Fibroblast of the aortic adventitia (primary cell): Measurements from ENCODE around the gene CCDC187. TPM values are rescaled to one million over a fixed set of nuclear protein-coding genes. Genes with fewer than 3 reads are reported as not detected.

Experiments
- DNase-seq: peaks from one replicate; pipeline ENCODE4 v3.0.0-alpha.2; 2010; ENCODE audit warnings: low read depth
- H3K4me3 ChIP-seq: 2 replicates; pipeline ENCODE4 v1.5.1; 2011; ENCODE audit warnings: low read depth, mild to moderate bottlenecking, control low read depth, low read length, moderate library complexity
- total RNA-seq: library from RNA; depleted of rRNA; stranded (reverse); fragments of >200 nt; gene quantifications from 2 replicates; pipeline ENCODE4 v1.2.3, GENCODE V29; 2012; ENCODE audit warnings: low replicate concordance
- TF ChIP-seq, protein P1 (sequence below): IDR thresholded peaks from 2 replicates; pipeline ENCODE4 v1.5.1; 2011; ENCODE audit warnings: mild to moderate bottlenecking, low read length, control low read depth, inconsistent platforms; ENCODE audit not compliant: insufficient read depth

Gene CCDC187
- total RNA-seq, 1 donor, result under 0.01 TPM

DNA sequence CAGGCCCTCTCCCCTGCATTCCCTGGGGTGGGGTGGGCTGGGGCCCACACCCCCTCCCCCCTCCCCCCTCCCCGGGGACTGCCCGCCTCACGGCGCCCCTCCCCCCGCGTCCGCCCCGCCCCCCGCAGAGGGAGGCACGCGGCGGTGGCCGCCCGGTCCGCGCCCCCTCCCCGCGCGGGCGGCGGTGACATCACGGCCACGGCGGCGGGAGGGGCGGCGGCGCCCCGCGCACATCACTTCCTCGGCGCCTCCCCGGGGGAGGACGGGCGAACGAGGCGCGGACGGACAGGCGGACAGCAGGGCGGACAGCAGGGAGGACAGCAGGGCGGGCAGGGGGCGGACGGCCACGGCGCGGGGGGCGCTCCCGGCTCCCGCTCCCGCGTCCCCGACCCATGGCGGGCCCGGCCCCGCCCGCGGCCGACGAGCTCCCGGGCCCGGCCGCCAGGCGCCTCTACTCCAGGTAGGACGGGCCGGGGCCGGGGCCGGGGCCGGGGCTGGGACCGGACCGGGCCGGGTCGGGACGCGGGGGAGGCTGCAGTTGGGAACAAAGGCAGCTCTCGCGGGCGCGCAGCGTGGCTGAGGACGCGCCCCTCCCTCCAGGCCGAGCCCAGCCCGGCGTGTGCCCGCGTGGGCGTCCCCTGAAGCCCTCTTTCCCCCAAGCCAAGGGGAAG, 23.5 kb upstream of the CCDC187 start, which contains the start of gene GPSM1:
Gene GPSM1, plus strand, starts transcription at position 236 of the 671 bp plus-strand sequence. Its CDS starts 157 bp downstream, at position 393.
- peak; percentile 43 for DNase-seq
- H3K4me3 ChIP-seq, result peak within 1 kb of the TSS; percentile 86
- TF ChIP-seq, protein P1, sequence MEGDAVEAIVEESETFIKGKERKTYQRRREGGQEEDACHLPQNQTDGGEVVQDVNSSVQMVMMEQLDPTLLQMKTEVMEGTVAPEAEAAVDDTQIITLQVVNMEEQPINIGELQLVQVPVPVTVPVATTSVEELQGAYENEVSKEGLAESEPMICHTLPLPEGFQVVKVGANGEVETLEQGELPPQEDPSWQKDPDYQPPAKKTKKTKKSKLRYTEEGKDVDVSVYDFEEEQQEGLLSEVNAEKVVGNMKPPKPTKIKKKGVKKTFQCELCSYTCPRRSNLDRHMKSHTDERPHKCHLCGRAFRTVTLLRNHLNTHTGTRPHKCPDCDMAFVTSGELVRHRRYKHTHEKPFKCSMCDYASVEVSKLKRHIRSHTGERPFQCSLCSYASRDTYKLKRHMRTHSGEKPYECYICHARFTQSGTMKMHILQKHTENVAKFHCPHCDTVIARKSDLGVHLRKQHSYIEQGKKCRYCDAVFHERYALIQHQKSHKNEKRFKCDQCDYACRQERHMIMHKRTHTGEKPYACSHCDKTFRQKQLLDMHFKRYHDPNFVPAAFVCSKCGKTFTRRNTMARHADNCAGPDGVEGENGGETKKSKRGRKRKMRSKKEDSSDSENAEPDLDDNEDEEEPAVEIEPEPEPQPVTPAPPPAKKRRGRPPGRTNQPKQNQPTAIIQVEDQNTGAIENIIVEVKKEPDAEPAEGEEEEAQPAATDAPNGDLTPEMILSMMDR, result no peak

- peak overlapping the region; percentile 86 for H3K4me3 ChIP-seq
- DNase-seq, result no peak
- TF ChIP-seq, protein P1, result no peak
Observed at GRCh38 chr9:136326761-136327303, 22.9 kb upstream of the CCDC187 start.

- DNase-seq, result peak; percentile 79
- peak overlapping the region; percentile 5 for H3K4me3 ChIP-seq
- TF ChIP-seq, protein P1, result no peak
Observed at GRCh38 chr9:136326061-136326760, 22.3 kb upstream of the CCDC187 start.

GRCh38 chr9:136325358-136325757, 21.5 kb upstream of the CCDC187 start:
- no peak overlapping the region for H3K4me3 ChIP-seq
- no peak for DNase-seq
- TF ChIP-seq, protein P1, result no peak

- H3K4me3 ChIP-seq, result no peak overlapping the region
- DNase-seq, result no peak
- TF ChIP-seq, protein P1, result no peak
Observed at GRCh38 chr9:136324501-136325300, 20.8 kb upstream of the CCDC187 start.

DNA sequence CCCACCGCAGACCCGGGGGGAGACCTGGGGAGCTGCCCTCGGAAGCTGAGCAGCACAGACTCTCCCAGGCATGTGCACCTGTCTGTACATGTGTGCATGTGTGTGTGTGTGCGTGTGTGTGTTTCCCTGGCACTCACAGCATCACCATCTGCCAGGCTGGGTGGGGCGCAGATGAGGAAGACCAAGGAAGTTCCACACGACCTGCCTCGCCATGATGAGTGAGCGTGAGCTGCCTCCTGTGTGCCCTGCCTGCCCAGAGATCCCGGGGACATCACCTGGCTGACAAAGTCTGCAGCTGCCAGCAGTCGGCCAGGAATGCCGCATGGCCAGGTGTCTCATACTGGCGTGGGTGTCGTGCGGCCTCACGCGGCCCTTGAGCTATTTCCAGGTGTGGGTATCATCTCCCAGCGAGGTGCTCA, 19.5 kb upstream of the CCDC187 start:
- TF ChIP-seq, protein P1, result no peak
- DNase-seq, result no peak
- H3K4me3 ChIP-seq, result no peak overlapping the region
